GM18519 (cell line): ENCODE measurements around the gene IL17RC.

Source experiments
- ATAC-seq: cut with Tn5 transposase; IDR thresholded peaks from one replicate; pipeline ENCODE4 v1.9.1; 2021; ENCODE audit warnings: mild to moderate bottlenecking, moderate library complexity; ENCODE audit not compliant: unreplicated experiment, low FRiP score

Gene IL17RC

DNA sequence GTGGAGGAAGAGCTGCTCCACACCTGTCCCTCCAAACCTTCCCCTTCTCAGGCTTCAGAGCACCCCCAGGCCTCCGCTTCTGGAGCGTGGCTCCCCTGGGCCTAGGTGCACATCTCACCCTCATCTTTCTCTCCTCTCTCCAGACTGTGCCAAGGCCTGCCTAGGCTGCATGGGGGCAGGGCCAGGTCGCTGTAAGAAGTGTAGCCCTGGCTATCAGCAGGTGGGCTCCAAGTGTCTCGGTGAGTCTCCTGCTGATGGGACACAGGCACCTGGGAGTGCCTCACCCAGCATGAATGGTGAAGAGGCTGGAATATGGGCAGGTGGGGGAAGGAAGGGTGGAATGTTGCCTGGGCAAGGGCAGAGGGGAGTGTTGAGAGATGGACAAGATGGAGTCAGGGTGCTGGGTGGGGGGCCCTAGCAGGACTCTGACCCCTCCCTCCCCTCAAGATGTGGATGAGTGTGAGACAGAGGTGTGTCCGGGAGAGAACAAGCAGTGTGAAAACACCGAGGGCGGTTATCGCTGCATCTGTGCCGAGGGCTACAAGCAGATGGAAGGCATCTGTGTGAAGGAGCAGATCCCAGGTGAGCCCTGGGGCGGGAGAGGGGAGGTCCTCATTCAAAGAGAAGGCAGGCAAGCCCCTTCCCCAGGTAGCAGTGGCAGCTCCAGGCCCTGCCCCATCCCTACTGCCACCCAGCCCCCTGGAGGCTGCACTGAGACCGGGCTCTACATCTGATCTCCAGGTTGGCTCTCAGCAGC, 26.2 kb downstream of the IL17RC start:
- no peak for ATAC-seq

DNA sequence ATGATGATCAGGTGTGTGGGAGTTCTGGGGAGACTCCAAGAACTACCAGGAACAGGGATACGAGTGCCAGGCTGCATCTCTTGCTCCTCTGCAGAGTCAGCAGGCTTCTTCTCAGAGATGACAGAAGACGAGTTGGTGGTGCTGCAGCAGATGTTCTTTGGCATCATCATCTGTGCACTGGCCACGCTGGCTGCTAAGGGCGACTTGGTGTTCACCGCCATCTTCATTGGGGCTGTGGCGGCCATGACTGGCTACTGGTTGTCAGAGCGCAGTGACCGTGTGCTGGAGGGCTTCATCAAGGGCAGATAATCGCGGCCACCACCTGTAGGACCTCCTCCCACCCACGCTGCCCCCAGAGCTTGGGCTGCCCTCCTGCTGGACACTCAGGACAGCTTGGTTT, 27.4 kb downstream of the IL17RC start:
- no peak for ATAC-seq

DNA sequence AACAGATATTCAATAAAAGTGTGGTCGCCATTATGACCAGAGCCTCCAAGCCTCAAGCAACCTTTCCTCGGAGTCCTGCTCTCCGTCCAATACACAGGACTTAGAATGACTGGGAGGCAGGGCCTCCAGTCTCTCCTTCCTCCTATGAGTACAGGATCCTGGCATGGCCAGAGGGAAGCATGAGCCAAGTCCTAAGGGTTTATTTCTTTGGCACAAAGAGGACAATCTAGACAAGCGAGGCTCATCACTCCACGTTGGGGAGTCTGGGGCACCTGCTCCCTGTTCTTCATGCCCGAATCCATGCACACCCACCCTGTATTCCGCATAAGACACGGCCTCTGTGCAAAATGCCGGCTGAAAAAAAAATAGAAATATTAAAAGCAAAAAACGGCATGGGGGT, 28.5 kb downstream of the IL17RC start:
- ATAC-seq: no peak

DNA sequence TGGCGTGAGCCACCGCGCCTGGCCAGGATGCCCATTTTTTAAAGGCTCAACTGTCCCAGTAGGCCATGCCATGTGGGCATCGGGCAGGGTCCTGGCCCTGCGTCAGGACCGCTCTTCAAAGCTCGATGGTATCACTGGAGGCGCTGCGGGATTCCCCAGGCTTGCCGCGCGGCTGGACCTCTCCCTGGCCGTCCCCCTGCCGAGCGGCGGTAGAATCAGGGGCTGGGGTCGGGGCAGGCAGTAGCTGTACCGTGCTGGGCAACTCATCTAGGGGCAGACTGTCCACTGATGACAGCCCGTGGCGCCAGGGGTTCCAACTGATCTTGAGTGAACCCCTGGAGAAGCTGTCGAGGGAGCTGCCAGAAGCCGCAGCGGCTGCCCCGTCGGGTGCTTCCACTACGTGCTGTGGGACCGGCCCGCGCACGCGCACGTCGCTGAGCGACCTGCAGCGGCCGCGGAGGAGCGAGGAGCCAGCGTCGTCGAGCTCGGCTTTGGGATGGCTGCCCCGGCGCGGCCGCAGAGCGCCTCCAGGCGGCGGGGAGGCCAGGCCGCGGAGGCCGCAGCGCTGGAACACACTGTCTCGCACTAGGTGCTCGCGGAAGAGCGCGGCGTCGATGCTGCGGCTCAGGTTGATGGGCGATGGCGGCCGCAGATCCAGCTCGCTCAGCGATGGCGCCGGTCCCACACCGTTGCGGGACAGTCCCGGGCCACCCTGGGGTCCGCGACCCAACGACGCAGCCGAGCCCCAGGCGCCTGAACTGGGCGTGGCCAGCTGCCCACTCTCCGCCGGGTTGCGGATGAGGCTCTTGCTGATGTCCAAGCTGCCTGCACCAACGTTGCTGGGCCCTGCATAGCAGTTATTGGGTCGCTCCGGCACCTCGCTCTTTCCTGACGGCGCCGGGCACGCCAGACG, 29.5 kb downstream of the IL17RC start:
- ATAC-seq: no peak

DNA sequence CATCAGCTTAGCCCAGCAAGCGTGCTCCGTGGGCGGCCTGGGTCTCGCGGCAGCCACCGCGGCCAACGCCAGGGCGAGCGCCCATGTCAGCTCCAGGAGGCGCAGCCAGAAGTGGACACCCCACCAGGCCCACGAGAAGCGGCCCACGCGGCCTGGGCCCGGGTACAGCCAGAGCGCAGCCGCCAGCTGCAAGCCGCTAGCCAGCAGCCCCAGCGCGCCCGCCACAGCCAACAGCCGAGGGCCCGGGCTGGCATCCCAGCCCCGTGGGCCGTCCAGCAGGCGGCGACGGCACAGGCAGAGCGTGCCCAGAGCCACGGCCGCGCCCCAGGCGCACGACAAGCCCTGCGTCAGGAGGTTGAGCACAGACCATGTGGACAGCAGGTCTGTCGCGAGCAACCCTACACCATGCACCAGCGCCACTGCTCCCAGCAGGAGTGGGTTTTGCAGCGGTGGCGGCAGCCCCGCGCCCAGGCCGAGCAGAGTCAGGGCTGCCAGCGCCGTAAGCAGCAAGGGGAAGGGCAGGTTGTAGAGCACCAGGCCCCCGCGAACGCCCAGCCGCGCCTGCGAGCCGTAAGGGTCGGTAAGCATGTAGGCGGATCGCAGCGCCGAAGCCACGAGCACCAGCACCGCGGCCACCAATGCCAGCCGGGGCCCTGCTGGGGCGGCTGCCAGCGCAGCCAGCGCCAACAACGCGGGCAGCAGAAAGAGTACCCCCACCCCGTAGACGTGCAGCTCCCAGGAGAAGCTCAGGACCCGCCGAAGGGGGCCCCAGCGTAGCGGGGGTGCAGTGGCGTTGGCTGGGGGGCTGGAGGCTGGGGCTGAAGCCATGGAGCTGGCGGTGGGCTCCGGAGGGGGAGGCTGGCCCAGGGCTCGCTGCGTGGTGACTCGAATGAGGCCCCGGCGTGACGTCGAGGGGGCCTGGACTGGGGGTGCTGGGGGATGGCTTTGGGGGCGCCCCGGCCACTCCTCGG, 30.4 kb downstream of the IL17RC start:
- ATAC-seq: no peak

DNA sequence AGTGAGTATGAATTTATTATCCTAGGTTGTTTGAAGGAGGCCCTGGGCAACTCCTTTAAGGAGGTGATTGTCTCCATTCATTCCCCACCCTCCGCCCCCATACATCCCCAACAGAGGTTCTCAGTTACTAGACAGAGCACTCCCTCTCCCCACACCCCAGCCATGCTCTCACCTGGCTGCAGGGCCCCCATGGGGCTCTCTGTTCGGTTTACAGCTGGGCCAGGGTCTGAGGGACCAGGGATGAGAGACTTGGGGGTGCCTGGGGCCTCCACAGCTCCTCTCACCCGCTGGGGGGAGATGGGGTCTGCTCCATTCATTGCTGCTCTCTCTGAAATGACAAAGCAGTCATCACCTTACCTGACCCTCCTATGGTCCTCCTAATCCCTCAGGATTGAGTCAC, 31.7 kb downstream of the IL17RC start:
- no peak for ATAC-seq

DNA sequence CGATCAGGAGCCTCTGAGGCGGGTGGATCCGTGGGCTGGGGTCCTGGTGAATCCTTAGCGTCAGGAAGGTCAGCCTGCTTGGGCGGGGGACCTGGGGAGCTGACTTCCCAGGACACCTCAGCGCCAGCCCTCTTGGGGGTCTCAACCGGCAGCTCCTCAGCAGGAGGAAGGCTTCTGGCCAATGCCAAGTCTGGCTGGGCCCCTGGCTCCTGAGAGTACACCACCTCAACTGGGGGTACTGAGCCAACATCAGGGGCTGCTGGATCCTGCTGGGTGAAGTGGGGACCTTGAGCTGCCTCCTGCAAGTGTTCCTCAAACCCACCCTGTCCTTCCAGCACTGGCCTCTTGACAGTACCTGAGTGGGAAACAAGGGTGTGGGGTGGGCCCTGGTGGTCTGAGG, 32.2 kb downstream of the IL17RC start:
- ATAC-seq: no peak

DNA sequence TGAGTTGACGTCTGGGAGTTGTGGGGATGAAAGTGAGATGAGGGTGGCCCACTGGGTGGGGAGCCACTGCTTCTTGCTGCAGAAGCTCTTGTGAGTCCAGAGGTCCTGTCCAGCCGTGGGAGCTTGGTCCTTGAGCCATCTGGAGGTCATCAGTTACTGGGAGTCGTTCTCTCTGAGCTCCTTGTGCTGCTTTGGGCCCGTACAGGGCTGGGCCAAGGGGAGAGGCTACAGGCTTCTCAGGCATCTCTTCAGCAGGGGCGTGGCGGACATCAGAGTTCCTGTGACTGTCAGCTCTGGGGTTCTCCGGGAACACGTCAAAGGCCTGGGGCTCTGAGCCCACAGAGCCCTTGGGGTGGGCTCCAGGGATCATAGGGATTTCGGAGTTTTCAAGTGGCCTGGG, 32.7 kb downstream of the IL17RC start:
- ATAC-seq: no peak

DNA sequence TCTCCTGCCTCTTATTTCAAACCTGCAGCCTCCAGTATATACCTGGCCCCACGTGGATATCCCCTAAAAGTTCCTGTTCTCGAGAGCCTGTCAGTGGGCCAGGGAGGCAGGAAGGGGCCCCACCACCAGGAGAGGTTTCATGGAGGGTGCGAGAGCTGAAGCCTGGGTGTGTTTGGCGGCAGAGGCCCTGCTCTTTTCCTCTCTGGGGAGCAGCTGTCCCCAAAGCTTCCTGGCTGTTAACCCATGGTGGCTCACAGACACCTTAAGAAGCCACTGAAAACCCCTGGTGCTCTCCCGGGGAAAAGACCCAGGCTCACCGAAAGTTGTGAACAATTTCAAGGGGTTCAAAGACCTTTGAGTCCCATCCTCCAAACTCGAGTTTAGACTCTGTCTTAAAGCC, 34.2 kb downstream of the IL17RC start:
- ATAC-seq: no peak

DNA sequence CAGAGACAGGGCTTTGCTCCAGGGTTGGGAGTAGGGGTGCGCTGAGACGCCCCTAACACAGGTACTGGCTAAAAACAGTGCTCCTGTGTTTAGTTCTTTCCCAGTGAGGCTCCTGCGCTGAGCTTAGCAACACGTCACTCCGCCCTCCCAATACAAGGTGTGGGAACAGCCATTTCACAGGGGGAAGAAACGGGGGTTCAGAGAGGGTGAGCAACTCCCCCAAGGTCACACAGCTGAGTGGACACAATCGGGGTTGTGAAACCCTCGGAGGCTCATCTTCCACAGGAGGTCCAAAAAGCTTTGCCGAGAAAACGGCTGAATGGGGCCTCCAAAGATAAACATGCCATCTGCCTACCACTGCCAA, 34.7 kb downstream of the IL17RC start:
- no peak for ATAC-seq

DNA sequence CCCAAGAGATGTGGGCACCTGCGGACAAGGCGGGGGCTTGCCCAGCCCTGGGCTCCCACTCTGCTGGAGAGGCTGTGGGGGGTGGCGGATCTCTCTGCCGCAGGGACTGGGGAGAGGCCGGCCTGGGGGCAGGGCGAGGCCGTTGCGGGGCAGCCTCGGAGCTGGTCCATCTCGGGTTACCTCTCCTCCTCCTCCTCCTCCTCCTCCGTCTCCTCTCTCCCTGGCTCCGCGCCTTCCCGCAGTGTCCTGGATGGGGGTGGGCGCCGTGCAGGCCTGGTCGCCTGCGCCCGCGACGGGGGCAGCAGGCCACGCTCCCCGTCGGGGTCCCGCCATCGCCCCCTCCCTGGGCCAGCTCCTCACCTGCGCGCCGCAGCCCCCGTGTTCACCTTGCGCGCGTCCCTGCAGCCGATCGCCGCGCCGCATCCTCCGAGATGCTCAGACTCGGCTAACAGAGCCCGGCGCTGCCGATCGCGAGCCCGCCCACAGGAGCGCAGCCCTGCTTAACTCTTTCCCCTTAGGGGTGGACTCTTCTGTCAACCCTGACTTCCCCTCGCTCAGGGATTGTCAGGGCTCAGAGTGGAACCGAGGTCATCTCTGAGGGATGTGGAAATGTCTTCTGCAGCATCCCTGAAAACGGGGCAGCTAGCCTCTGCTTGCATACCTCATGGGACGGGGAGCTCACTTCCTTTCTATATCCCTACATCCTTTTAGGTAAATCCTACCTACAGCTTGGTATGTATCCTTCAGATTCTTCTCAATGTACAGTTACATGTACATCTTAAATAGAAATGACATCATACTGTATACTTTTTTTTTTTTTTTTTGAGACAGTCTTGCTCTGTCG, 35.3 kb downstream of the IL17RC start, which contains the start of gene PRRT3:
PRRT3 (minus strand) TSS at position 447 of the 844 bp plus-strand sequence. CDS start 2,293 bp downstream, outside the sequence.
- ATAC-seq: peak; percentile 68

DNA sequence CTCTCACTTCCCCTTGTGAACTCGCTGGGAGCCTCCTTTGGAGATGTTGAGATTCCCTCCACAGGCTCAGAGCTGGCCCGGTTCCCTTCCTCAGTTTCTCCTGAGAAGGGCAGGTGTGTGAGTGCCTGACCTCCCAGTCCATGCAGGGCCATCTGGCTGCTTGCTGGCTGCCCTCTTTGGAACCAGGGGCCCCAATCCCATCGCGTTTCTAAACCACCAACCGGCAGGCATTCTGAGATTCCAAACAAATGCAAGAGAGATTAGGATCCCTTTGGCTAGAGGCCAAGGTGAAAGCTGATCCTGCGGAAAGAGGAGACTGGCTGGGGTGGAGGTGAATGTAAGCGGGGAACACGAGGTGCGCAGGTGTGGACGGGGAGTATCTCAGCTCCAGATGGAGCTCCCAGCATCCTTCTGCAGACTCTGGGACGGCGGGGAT, 38.2 kb downstream of the IL17RC start:
- ATAC-seq: no peak

DNA sequence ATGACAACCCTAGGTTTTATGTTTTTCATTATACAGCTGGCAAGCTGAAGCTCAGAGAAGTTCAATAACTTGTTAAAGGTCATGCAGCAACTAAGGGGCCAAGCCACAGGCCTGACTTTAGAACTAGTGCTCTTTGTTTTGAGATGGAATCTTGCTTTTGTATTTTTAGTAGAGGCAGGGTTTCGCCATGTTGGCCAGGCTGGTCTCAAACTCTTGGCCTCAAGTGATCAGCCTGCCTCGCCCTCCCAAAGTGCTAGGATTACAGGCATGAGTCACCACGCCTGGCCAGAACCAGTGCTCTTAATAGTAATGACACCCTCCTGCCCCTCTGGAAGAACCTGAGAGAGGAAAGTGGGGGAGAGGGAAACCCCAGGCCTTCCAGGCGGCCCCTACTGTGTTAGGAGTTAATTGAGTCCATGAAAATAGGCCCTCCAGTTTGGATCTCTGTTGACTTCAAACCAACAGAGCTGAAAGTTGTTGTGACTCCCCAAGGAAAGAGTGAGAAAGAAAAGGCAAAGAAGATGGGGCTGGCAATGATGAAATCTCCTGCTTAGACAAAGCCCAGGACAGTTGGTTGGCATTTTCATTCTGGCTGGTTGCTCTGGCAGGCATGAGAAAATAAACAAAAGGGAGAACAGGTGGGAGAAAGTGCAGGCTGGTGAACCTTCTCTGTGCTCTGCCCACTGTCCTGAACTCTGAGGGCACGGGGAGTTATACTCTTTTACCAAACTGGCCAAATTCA, 38.9 kb downstream of the IL17RC start:
- no peak for ATAC-seq

DNA sequence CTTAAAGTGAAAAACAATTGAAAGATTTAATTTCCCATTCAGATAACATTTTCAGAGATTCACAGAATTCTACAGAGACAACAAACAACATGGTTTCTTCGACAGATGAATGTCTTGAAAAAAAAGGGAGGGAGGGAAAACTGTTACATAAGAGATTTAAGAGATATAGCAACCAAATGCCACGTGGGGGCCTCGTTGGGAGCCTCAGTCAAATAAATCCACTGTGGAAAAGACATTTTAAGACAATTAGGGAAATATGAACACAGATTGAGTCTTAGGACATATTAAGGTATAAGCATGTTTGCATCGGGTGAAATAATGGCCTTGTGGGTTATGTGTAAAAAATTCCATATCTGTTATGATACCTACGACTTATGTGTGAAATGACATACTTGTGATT, 40.3 kb downstream of the IL17RC start:
- ATAC-seq: no peak

DNA sequence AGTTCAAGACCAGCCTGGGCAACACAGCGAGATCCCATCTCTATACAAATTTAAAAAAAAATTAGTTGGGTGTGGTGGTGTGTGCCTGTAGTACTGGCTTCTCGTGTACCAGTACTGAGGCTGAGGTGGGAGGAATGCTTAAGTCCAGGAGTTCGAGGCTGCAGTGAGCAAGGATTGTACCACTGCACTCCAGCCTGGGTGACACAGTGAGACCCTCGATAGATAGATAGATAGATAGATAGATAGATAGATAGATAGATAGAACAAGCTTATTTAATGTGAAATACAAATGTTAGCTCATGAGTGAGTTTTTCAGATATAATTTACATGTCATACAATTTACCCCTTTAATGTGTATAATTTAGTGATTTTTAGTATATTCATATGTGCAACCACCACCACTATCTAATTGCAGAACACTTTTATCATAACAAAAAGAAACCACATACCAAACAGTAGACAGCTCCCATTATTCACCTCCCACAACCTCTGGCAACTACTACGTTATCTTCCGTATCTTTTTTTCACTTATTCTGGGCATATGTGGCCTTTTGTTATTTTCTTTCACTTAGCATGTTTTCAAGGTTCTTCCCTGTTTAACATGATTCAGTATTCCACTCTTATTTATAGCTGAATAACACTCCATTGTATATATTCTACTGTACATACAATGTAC, 48.4 kb downstream of the IL17RC start:
- ATAC-seq: no peak

DNA sequence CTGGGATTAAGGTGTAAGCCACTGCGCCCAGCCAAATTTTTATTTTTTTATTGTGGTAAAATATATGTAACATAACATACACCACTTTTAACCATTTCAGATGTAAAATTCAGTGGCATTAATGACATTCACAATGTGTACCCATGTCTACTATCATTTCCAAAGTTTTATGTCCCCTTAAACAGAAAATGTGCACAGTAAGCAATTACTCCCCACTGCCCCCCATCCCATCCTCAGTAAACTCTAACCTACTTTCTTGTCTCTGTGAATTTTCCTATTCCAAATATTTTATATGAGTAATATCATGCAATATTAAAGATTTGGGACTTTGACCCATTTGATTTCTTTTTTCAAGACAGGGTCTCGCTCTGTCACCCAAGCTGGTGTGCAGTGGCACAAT, 49.9 kb downstream of the IL17RC start:
- ATAC-seq: no peak

DNA sequence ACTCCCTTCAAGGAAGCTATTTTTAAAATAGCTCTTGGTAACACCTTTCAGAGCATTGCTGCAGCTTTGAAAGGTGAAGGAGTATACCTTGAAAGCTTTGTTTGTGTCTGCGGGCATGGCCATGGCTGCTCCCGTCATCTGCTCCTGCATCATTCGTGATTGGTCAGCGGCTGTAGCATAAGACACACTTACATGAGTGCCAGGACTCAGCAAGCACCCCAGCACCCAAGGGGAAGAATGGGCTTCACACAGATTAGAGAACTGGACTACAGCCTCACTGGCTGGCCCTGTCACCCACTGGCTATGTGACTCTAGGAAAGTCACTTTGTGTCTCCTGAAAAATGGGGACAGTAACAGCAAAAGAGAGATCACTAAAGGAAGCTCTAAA, 52.7 kb downstream of the IL17RC start:
- ATAC-seq: no peak

DNA sequence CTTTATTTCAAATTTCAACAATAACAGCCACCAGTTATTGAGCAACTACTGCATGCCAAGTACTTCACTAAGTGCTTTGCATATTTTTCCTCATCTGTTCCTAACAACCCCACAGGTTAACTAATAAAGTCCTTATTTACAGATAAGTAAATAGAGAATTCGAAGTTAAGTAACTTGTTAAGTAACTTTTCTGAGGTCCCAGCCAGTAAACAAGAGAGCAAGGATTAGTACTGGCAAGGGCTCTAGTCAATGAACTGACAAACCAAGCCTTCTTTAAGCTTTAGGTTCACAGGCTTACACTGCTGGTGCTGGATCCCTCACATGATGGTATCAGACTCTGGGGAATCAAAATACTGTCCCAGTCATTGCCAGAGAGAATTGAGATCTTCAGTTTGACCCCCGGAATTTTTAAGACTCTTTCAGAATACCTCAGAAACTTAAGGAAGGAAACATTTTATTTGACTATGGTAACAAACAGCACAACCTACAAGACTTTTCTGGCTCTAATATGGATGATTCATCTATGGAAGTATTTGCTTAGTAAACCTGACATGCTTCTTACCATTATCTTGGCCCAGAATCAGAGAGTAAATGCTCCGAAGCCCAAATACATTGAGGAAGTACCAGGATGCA, 53.2 kb downstream of the IL17RC start:
- no peak for ATAC-seq
